GM12878 (cell line): Measurements from ENCODE around the gene ZBED5. TPM values are rescaled to one million over a fixed set of nuclear protein-coding genes. Genes with fewer than 3 reads are reported as not detected.

Source experiments
- ATAC-seq: fragments of 200-7000 bp; cut with Tn5 transposase; 3 replicates; pipeline ENCODE4 v1.9.1; 2020; ENCODE audit warnings: mild to moderate bottlenecking, moderate library complexity
- BruUV-seq: library from RNA; stranded (reverse); fragments of 400-500 nt; replicated peaks from 2 replicates; lab custom pipeline; 2021; lab: Mats Ljungman, UMichigan
- CTCF ChIA-PET: fragments of 300-600 bp; sonication (Branson Sonifier 250); formaldehyde crosslinking; extraction: SDS; loops from one replicate; lab custom pipeline; 2021; ENCODE audit warnings: inconsistent platforms; lab: Yijun Ruan, JAX
- POLR2A ChIA-PET: fragments of 350-600 bp; formaldehyde crosslinking; extraction: SDS; loops from one replicate; lab custom pipeline; 2021; ENCODE audit warnings: inconsistent platforms; lab: Charles Lee
- RAD21 ChIA-PET: fragments of 300-600 bp; sonication (Branson Sonifier 250); formaldehyde crosslinking; loops from one replicate; lab custom pipeline; 2023; ENCODE audit warnings: antibody characterized with exemption; ENCODE audit not compliant: unreplicated experiment; lab: Charles Lee
- SMC1A ChIA-PET: fragments of 300-600 bp; sonication (Branson Sonifier 250); formaldehyde crosslinking; loops from one replicate; lab custom pipeline; 2023; ENCODE audit not compliant: unreplicated experiment, uncharacterized antibody; lab: Charles Lee
- DNase-seq: peaks from one replicate; pipeline ENCODE4 v3.0.0-alpha.2; 2011; ENCODE audit warnings: low read depth, low spot score
- FAIRE-seq: peaks from 3 replicates; lab custom pipeline; 2011; peaks lifted over from hg19 to GRCh38; lab: Jason Lieb, UNC
- H2AFZ ChIP-seq: 2 replicates; pipeline ENCODE4 v1.6.0; 2011; ENCODE audit warnings: low read depth, low read length, control low read depth; ENCODE audit not compliant: control insufficient read depth
- H3K27ac ChIP-seq: 2 replicates; pipeline ENCODE4 v1.5.1; 2011; ENCODE audit warnings: control low read depth; ENCODE audit not compliant: control insufficient read depth, insufficient read depth
- H3K27me3 ChIP-seq, 2 experiments: replicated peaks in 1 of 2; 2 replicates each; pipeline versions ENCODE4 v1.6.0 to v1.6.1; 2011; ENCODE audit warnings: low read length in 1 of 2; ENCODE audit not compliant: control insufficient read depth in 2 of 2, insufficient read depth in 2 of 2
- H3K36me3 ChIP-seq, 2 experiments: 2 replicates each; pipeline ENCODE4 v1.5.1; 2011; ENCODE audit warnings: low read length in 1 of 2; ENCODE audit not compliant: control insufficient read depth in 2 of 2, insufficient read depth in 2 of 2
- H3K4me1 ChIP-seq: 2 replicates; pipeline ENCODE4 v1.6.1; 2011; ENCODE audit warnings: mild to moderate bottlenecking, low read length, moderate library complexity, mixed read lengths; ENCODE audit not compliant: control insufficient read depth, insufficient read depth
- H3K4me2 ChIP-seq: 2 replicates; pipeline ENCODE4 v1.6.0; 2011; ENCODE audit warnings: control low read depth; ENCODE audit not compliant: control insufficient read depth, insufficient read depth
- H3K4me3 ChIP-seq: fragments of 200-600 bp; sonication (generic); 2 replicates; pipeline ENCODE4 v1.5.1; 2016
- H3K79me2 ChIP-seq: 2 replicates; pipeline ENCODE4 v1.6.0; 2011; ENCODE audit warnings: low read length; ENCODE audit not compliant: control insufficient read depth, insufficient read depth
- H3K9ac ChIP-seq: 2 replicates; pipeline ENCODE4 v1.8.0; 2011; ENCODE audit warnings: low read length, control low read depth, mixed read lengths; ENCODE audit not compliant: control insufficient read depth, insufficient read depth
- H3K9me3 ChIP-seq: replicated peaks from 3 replicates; pipeline ENCODE4 v1.5.1; 2011; ENCODE audit warnings: mild to moderate bottlenecking, low read length; ENCODE audit not compliant: control insufficient read depth, insufficient read depth
- H4K20me1 ChIP-seq: 2 replicates; pipeline ENCODE4 v1.6.0; 2011; ENCODE audit not compliant: control insufficient read depth, insufficient read depth
- CREM ChIP-seq: IDR thresholded peaks from 2 replicates; pipeline ENCODE4 v1.6.1; 2014; ENCODE audit warnings: antibody characterized with exemption, low read depth
- MTA2 ChIP-seq: fragments of 450-650 bp; IDR thresholded peaks from 2 replicates; pipeline ENCODE4 v1.6.1; 2016; ENCODE audit warnings: low read depth, mild to moderate bottlenecking, moderate library complexity
- MYB ChIP-seq: fragments of 150-350 bp; IDR thresholded peaks from 2 replicates; pipeline ENCODE4 v1.6.1; 2014; ENCODE audit warnings: mild to moderate bottlenecking, low read depth, low read length, borderline replicate concordance
- RB1 ChIP-seq: fragments of 450-650 bp; formaldehyde crosslinking; IDR thresholded peaks from 2 replicates; pipeline ENCODE4 v1.6.1; 2017; ENCODE audit warnings: mild to moderate bottlenecking, borderline replicate concordance
- TCF7 ChIP-seq: IDR thresholded peaks from 2 replicates; pipeline ENCODE4 v1.6.1; 2014; ENCODE audit warnings: antibody characterized with exemption, borderline replicate concordance
- ZBTB4 ChIP-seq: fragments of 450-650 bp; formaldehyde crosslinking; IDR thresholded peaks from 2 replicates; pipeline ENCODE4 v1.4.0; 2022; ENCODE audit warnings: mild to moderate bottlenecking, moderate library complexity
- ZBTB40 ChIP-seq: fragments of 450-650 bp; IDR thresholded peaks from 2 replicates; pipeline ENCODE4 v1.6.1; 2016; ENCODE audit warnings: mild to moderate bottlenecking, moderate library complexity, borderline replicate concordance
- in situ Hi-C: fragments of 300-500 bp; cut with MboI; formaldehyde crosslinking; loops from 9 replicates; pipeline ENCODE4 v1.14.3; 2018; ENCODE audit warnings: mixed read lengths
- intact Hi-C: fragments of 100-400 bp; cut with micrococcal nuclease; formaldehyde crosslinking; loops from one replicate; pipeline ENCODE4 v1.14.2; 2022; ENCODE audit not compliant: unreplicated experiment
- polyA plus RNA-seq, 11 experiments: library from polyadenylated mRNA; depleted of rRNA in 4 of 11; unstranded in 6 of 11; stranded (reverse) in 5 of 11; fragments of >200 nt; fragmentation: Nextera tagmentation in 4 of 11; fragmentation: Illumina TruSeq in 1 of 11; extraction: Ambion mirVana in 4 of 11; extraction: Trizol in 1 of 11; gene quantifications; 1 replicate in 1 of 11; 2 replicates in 10 of 11; pipeline versions ENCODE4 v1.2.1 to v1.2.3, GENCODE V29; 2011 to 2016; ENCODE audit warnings: inconsistent platforms in 2 of 11, missing spikeins in 2 of 11, low read depth in 1 of 11
- total RNA-seq, 4 experiments: library from RNA; depleted of rRNA in 3 of 4; stranded (reverse); fragments of >200 nt in 3 of 4; fragmentation: Illumina TruSeq in 1 of 4; extraction: Trizol in 1 of 4; gene quantifications; 2 replicates each; pipeline versions ENCODE4 v1.2.1 to v1.2.3, GENCODE V29; 2013 to 2021
- TF ChIP-seq, protein P1 (sequence below): IDR thresholded peaks from 2 replicates; pipeline ENCODE4 v1.6.1; 2012; ENCODE audit warnings: improper control_type of control experiment, low read depth, low read length; ENCODE audit not compliant: insufficient replicate concordance

The ZBED5 gene
- total and polyA plus RNA-seq, 10 of the 15 experiments (the other 5 are each of a cell fraction or from before 2014, with no cell fraction given), result 27.3 to 86.8 (median 37.6) TPM

GRCh38 chr11:10846660-10847059 is 11.2 kb downstream of the ZBED5 start:
- no peak for DNase-seq
- H3K4me3 ChIP-seq, result no peak overlapping the region
- no peak for ATAC-seq
- ChIA-PET POLR2A (no interaction called here), SMC1A (interaction anchor here (0.9 to 2.9 kb wide), 3 partner anchors 7 to 31 kb away, joined by 3 to 10 read pairs (median 4); no protein-coding TSS in a partner anchor), RAD21 (no interaction called here), CTCF (interaction anchor here (4.1 kb wide), 1 partner anchor 55 kb away, joined by 22 read pairs; no protein-coding TSS in a partner anchor)
- no peaks in the 10 kb centered on the region for H3K27me3 ChIP-seq
- H3K36me3 ChIP-seq, result no peaks in the 10 kb centered on the region; a peak in 1 of 4 replicates
- intact Hi-C loops, result no loop called here
- no peak for FAIRE-seq
- no peak overlapping the region for H3K4me2 ChIP-seq
- BruUV-seq, result no TSS peak
- H2AFZ ChIP-seq, result no peak overlapping the region
- H3K79me2 ChIP-seq, result no peaks in the 10 kb centered on the region
- H3K9me3 ChIP-seq, result no peaks in the 10 kb centered on the region
- H3K27ac ChIP-seq, result no peak overlapping the region
- no peak overlapping the region for H3K9ac ChIP-seq
- in situ Hi-C loops, result no loop called here
- no peaks in the 10 kb centered on the region for H4K20me1 ChIP-seq
- H3K4me1 ChIP-seq, result no peaks in the 10 kb centered on the region
- no peak for TF ChIP-seq MTA2
- no peak for TF ChIP-seq MYB
- TF ChIP-seq TCF7, result no peak
- no peak for TF ChIP-seq ZBTB40
- TF ChIP-seq, protein P1, sequence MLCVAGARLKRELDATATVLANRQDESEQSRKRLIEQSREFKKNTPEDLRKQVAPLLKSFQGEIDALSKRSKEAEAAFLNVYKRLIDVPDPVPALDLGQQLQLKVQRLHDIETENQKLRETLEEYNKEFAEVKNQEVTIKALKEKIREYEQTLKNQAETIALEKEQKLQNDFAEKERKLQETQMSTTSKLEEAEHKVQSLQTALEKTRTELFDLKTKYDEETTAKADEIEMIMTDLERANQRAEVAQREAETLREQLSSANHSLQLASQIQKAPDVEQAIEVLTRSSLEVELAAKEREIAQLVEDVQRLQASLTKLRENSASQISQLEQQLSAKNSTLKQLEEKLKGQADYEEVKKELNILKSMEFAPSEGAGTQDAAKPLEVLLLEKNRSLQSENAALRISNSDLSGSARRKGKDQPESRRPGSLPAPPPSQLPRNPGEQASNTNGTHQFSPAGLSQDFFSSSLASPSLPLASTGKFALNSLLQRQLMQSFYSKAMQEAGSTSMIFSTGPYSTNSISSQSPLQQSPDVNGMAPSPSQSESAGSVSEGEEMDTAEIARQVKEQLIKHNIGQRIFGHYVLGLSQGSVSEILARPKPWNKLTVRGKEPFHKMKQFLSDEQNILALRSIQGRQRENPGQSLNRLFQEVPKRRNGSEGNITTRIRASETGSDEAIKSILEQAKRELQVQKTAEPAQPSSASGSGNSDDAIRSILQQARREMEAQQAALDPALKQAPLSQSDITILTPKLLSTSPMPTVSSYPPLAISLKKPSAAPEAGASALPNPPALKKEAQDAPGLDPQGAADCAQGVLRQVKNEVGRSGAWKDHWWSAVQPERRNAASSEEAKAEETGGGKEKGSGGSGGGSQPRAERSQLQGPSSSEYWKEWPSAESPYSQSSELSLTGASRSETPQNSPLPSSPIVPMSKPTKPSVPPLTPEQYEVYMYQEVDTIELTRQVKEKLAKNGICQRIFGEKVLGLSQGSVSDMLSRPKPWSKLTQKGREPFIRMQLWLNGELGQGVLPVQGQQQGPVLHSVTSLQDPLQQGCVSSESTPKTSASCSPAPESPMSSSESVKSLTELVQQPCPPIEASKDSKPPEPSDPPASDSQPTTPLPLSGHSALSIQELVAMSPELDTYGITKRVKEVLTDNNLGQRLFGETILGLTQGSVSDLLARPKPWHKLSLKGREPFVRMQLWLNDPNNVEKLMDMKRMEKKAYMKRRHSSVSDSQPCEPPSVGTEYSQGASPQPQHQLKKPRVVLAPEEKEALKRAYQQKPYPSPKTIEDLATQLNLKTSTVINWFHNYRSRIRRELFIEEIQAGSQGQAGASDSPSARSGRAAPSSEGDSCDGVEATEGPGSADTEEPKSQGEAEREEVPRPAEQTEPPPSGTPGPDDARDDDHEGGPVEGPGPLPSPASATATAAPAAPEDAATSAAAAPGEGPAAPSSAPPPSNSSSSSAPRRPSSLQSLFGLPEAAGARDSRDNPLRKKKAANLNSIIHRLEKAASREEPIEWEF, result no peak
- no peak for TF ChIP-seq ZBTB4
- no peak for TF ChIP-seq RB1
- no peak for TF ChIP-seq CREM
